Upper lobe of left lung (tissue), 4 donors: ENCODE data around the gene KERA.

Experiments used
- CTCF ChIP-seq, 6 experiments: fragments of 450-650 bp in 4 of 6; fragments of 200-600 bp in 2 of 6; sonication (generic) in 2 of 6; IDR thresholded peaks; one replicate each; pipeline ENCODE4 v1.5.1; 2016 to 2019; ENCODE audit warnings: antibody characterized with exemption in 6 of 6
- EP300 ChIP-seq, 4 donors: sonication (generic); formaldehyde crosslinking; IDR thresholded peaks; one replicate each; pipeline ENCODE4 v1.5.1; 2017; ENCODE audit warnings: antibody characterized with exemption in 4 of 4, control low read depth in 2 of 4

GRCh38 chr12:91023326-91024004, 34.4 kb downstream of the KERA start:
- TF ChIP-seq EP300 (IDR thresholded peaks at IDR 0.05): no peak
- no peak for TF ChIP-seq CTCF (IDR thresholded peaks at IDR 0.05)
